Pancreas (tissue), 10 donors: ENCODE measurements around the gene KIF21B. TPM values are rescaled to one million over a fixed set of nuclear protein-coding genes. Genes with fewer than 3 reads are reported as not detected.
A peak's percentile ranks its signal among the peaks of the same experiment; 100 is the strongest.

ENCODE experiments used
- ATAC-seq, 4 donors: fragments of 200-7000 bp; cut with Tn5 transposase; one replicate each; pipeline versions ENCODE4 v1.8.0 to v1.9.1; 2020; ENCODE audit warnings: mild to moderate bottlenecking in 4 of 4, moderate library complexity in 4 of 4
- DNase-seq, 6 donors: peaks; one replicate each; pipeline ENCODE4 v3.0.0-alpha.2; 2020
- FAIRE-seq: peaks from 2 replicates; lab custom pipeline; 2012; peaks lifted over from hg19 to GRCh38; lab: Jason Lieb, UNC
- H3K27ac ChIP-seq, 4 donors: fragments of 200-600 bp; sonication (generic); 1 replicate in 3 of 4; 2 replicates in 1 of 4; pipeline versions ENCODE4 v1.5.0 to v1.8.0; 2020
- H3K27me3 ChIP-seq, 4 donors: fragments of 200-600 bp; one replicate each; pipeline ENCODE4 v1.8.0; 2021
- H3K36me3 ChIP-seq, 3 donors: fragments of 200-600 bp; sonication (generic) in 1 of 3; one replicate each; pipeline versions ENCODE4 v1.5.0 to v1.8.0; 2020 to 2021
- H3K4me1 ChIP-seq, 3 donors: fragments of 200-600 bp; one replicate each; pipeline ENCODE4 v1.8.0; 2021
- H3K4me3 ChIP-seq, 4 donors: fragments of 200-600 bp; sonication (generic) in 2 of 4; one replicate each; pipeline versions ENCODE4 v1.5.0 to v1.8.0; 2020 to 2021
- H3K9me3 ChIP-seq, 4 donors: fragments of 200-600 bp; one replicate each; pipeline ENCODE4 v1.8.0; 2021
- CTCF ChIP-seq, 4 donors: fragments of 200-600 bp; sonication (generic) in 3 of 4; IDR thresholded peaks; one replicate each; pipeline versions ENCODE4 v1.5.0 to v1.8.0; 2021; ENCODE audit warnings: antibody characterized with exemption in 4 of 4
- WGBS, 2 donors: extraction: QIAGEN DNeasy Blood & Tissue Kit; methylation state at CpG; one replicate each; pipeline ENCODE4 v1.1.7; 2013; 5-methylcytosine and 5-hydroxymethylcytosine counted together
- intact Hi-C, 3 donors: fragments of 100-400 bp; cut with DNase I; formaldehyde crosslinking; loops; one replicate each; pipeline versions ENCODE4 v1.11.1 to v1.14.2; 2022
- polyA plus RNA-seq, 2 donors: library from polyadenylated mRNA; stranded (reverse); fragments of 200-250 nt; gene quantifications; one replicate each; pipeline ENCODE4 v1.2.3, GENCODE V29; 2013
- total RNA-seq, 6 donors: library from RNA; stranded (reverse); fragmentation: NEBNext Ultra II Directional in 4 of 6; extraction: Animal tissue kit (Norgen Biotek cat#: 25700) in 4 of 6; gene quantifications; one replicate each; pipeline versions ENCODE4 v1.2.1 to v1.2.4, GENCODE V29; 2021 to 2023
- donor health status: healthy with polysubstance abuse.
- donor health status: DM: no; HTN: no; CAD: no; lungs with moderate emphysema.
- donor health status: DM: no; HTN: no; CAD: no.
- donor health status: control.
- donor health status: control.
- donor health status: Bipolar disorder and iron deficiency.
- donor health status: DM: yes; HTN: yes; CAD: no.
- donor health status: DM: no; HTN: no; CAD: no.
- donor health status: DM: no; HTN: no; CAD: no.
- donor health status: DM: yes; HTN: yes; CAD: no.

KIF21B gene
- total and polyA plus RNA-seq, 8 donors: 0.51 to 2.5 (median 0.93) TPM

GRCh38 chr1:200958597-200958996, 64.9 kb downstream of the KIF21B start:
- Histone ChIP-seq H3K27ac (no peak overlapping the region), H3K9me3 (no peaks in the 10 kb centered on the region), H3K36me3 (no peaks in the 10 kb centered on the region), H3K27me3 (no peaks in the 10 kb centered on the region), H3K4me3 (no peak overlapping the region), H3K4me1 (no peaks in the 10 kb centered on the region)
- peak in 1 of 6 donors; percentile 10 for DNase-seq
- no peak for TF ChIP-seq CTCF (IDR thresholded peaks at IDR 0.05)
- intact Hi-C loops: no loop called here
- WGBS, 2 donors: 89 to 92% methylated on average over 11 of the region's 11 CpGs
- FAIRE-seq: no peak
- ATAC-seq: no peak

GRCh38 chr1:200954434-200954833, 69.1 kb downstream of the KIF21B start:
- H3K9me3 ChIP-seq: no peaks in the 10 kb centered on the region
- WGBS, 2 donors: 41 to 55% methylated on average over 3 of the region's 3 CpGs
- no peaks in the 10 kb centered on the region for H3K4me1 ChIP-seq
- H3K27me3 ChIP-seq: no peaks in the 10 kb centered on the region
- no peak overlapping the region for H3K4me3 ChIP-seq
- DNase-seq (peak in 1 of 6 donors; percentile 15), ATAC-seq (peak; percentile 78 to 91 (median 82)), FAIRE-seq (no peak)
- intact Hi-C loops: no loop called here
- H3K27ac ChIP-seq: no peak overlapping the region
- no peaks in the 10 kb centered on the region for H3K36me3 ChIP-seq
- no peak for TF ChIP-seq CTCF (IDR thresholded peaks at IDR 0.05)

GRCh38 chr1:200951016-200951415, 72.5 kb downstream of the KIF21B start:
- ATAC-seq: no peak
- H3K4me3 ChIP-seq: no peak overlapping the region
- intact Hi-C loops: no loop called here

GRCh38 chr1:200949626-200950025, 73.9 kb downstream of the KIF21B start:
- H3K36me3 ChIP-seq: no peaks in the 10 kb centered on the region
- no peaks in the 10 kb centered on the region for H3K9me3 ChIP-seq
- no peaks in the 10 kb centered on the region for H3K4me1 ChIP-seq
- DNase-seq (peak in 1 of 6 donors; percentile 28), ATAC-seq (no peak), FAIRE-seq (no peak)
- intact Hi-C loops: no loop called here
- no peak overlapping the region for H3K4me3 ChIP-seq
- no peaks in the 10 kb centered on the region for H3K27me3 ChIP-seq
- H3K27ac ChIP-seq: no peak overlapping the region
- TF ChIP-seq CTCF (IDR thresholded peaks at IDR 0.05): no peak
- 95% methylated on average over 8 of the region's 8 CpGs for WGBS, 2 donors

More at GRCh38 chr1:200951016-200951415, 72.5 kb downstream of the KIF21B start:
- no peak for TF ChIP-seq CTCF (IDR thresholded peaks at IDR 0.05)
- Histone ChIP-seq H3K27me3 (no peaks in the 10 kb centered on the region), H3K27ac (no peak overlapping the region), H3K9me3 (no peaks in the 10 kb centered on the region), H3K36me3 (no peaks in the 10 kb centered on the region), H3K4me1 (no peaks in the 10 kb centered on the region)
- WGBS, 2 donors: 94 to 95% methylated on average over 2 of the region's 2 CpGs
- no peak for FAIRE-seq
- DNase-seq: no peak

- FAIRE-seq (no peak), DNase-seq (no peak), ATAC-seq (no peak)
- 77 to 86% methylated on average over 3 of the region's 3 CpGs for WGBS, 2 donors
- no peak for TF ChIP-seq CTCF (IDR thresholded peaks at IDR 0.05)
- H3K27me3 ChIP-seq: no peaks in the 10 kb centered on the region
- no peaks in the 10 kb centered on the region for H3K36me3 ChIP-seq
- no peak overlapping the region for H3K27ac ChIP-seq
- no peak overlapping the region for H3K4me3 ChIP-seq
- H3K9me3 ChIP-seq: no peaks in the 10 kb centered on the region
- intact Hi-C loops: no loop called here
- H3K4me1 ChIP-seq: no peaks in the 10 kb centered on the region
Observed at GRCh38 chr1:200947059-200947566, 76.4 kb downstream of the KIF21B start.
